OCI-LY1 (cell line): ENCODE data around the gene FIG4.

Source experiments
- EZH2 ChIP-seq: fragments of 200-600 bp; sonication (generic), shearing (Covaris generic); IDR thresholded peaks from 2 replicates; pipeline ENCODE4 v1.8.0; 2017; ENCODE audit warnings: borderline replicate concordance, mixed run types, mild to moderate bottlenecking, antibody characterized with exemption, low read length, moderate library complexity, mixed read lengths
- TF ChIP-seq, protein P1 (sequence below): fragments of 200-600 bp; sonication (generic), shearing (Covaris generic); IDR thresholded peaks from 2 replicates; pipeline ENCODE4 v1.5.1; 2017; ENCODE audit warnings: mild to moderate bottlenecking, antibody characterized with exemption, low read length, moderate library complexity, mixed read lengths

DNA sequence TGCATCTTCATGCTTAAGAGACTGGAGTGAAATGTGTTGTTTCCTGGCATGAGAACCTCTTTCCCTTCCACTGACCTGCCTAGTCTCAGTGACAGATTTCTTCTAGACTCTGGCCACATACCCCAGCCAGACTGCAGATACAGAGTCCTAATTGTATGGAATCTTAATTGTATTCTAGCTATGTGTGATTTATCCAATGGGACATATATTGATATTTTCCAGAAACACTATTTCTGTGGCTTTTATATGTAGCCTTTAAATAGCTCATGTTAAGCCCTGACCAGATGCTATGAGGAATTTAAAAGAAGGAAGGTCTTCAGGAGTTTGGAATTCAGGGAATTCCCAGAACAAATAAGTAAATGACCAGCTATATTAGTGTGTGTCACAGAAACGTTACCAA is 99.0 kb downstream of the FIG4 start:
- TF ChIP-seq, protein P1, sequence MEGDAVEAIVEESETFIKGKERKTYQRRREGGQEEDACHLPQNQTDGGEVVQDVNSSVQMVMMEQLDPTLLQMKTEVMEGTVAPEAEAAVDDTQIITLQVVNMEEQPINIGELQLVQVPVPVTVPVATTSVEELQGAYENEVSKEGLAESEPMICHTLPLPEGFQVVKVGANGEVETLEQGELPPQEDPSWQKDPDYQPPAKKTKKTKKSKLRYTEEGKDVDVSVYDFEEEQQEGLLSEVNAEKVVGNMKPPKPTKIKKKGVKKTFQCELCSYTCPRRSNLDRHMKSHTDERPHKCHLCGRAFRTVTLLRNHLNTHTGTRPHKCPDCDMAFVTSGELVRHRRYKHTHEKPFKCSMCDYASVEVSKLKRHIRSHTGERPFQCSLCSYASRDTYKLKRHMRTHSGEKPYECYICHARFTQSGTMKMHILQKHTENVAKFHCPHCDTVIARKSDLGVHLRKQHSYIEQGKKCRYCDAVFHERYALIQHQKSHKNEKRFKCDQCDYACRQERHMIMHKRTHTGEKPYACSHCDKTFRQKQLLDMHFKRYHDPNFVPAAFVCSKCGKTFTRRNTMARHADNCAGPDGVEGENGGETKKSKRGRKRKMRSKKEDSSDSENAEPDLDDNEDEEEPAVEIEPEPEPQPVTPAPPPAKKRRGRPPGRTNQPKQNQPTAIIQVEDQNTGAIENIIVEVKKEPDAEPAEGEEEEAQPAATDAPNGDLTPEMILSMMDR = no peak
- TF ChIP-seq EZH2 = no peak
